Placental pericyte (primary cell): ENCODE results near the gene GNMT. TPM values are rescaled to one million over a fixed set of nuclear protein-coding genes. Genes with fewer than 3 reads are reported as not detected.

Source experiments
- total RNA-seq: library from RNA; depleted of rRNA; stranded (reverse); fragments of >200 nt; gene quantifications from 2 replicates; pipeline ENCODE4 v1.2.3, GENCODE V29; 2012

The GNMT gene
- 0.22 TPM in 1 of 2 replicates, not detected in the other for total RNA-seq

GRCh38 chr6:42960243-42961019, at the start of gene GNMT:
Gene GNMT, plus strand, starts transcription at chr6:42960754. Its CDS starts 14 bp downstream, at chr6:42960768.

GRCh38 chr6:42915732-42916131, 44.8 kb upstream of the GNMT start, which contains the start of gene PTCRA:
Gene PTCRA, plus strand, starts transcription at chr6:42916053. Its CDS starts 17 bp downstream, at chr6:42916070.

GRCh38 chr6:42928986-42929820, 31.4 kb upstream of the GNMT start, which contains the start of gene CNPY3:
Gene CNPY3, plus strand, starts transcription at chr6:42929480. Its CDS starts 91 bp downstream, at chr6:42929571.

GRCh38 chr6:42978839-42979522, 18.4 kb downstream of the GNMT start, which contains the start of gene PEX6:
Gene PEX6, minus strand, starts transcription at chr6:42979181. Its CDS starts 31 bp downstream, at chr6:42979150.

GRCh38 chr6:42984001-42984923, 23.7 kb downstream of the GNMT start, which contains the start of gene PPP2R5D:
Gene PPP2R5D, plus strand, starts transcription at chr6:42984570. Its CDS starts 108 bp downstream, at chr6:42984678.

Other genes with a start within 250 kb of the GNMT start
- gene PRPH2, start 238.2 kb upstream of the GNMT start, total RNA-seq: 2.6 and 3.9 TPM in 2 replicates
- 26.9 and 47.2 TPM in 2 replicates for gene TBCC, start 214.7 kb upstream of the GNMT start, total RNA-seq
- 5.7 and 7.3 TPM in 2 replicates for gene BICRAL, start 178.7 kb upstream of the GNMT start, total RNA-seq
- 91.5 and 121 TPM in 2 replicates for gene RPL7L1, start 81.1 kb upstream of the GNMT start, total RNA-seq
- gene PTCRA, start 44.7 kb upstream of the GNMT start, total RNA-seq: not detected in 2 replicates
- 23.5 and 68.7 TPM in 2 replicates for gene CNPY3, start 31.3 kb upstream of the GNMT start, total RNA-seq
- 17.9 and 41.4 TPM in 2 replicates for gene PEX6, start 18.4 kb downstream of the GNMT start, total RNA-seq
- gene PPP2R5D, start 23.8 kb downstream of the GNMT start, total RNA-seq: 34.4 and 55.1 TPM in 2 replicates
- 60.1 and 63.2 TPM in 2 replicates for gene MEA1, start 53.2 kb downstream of the GNMT start, total RNA-seq
- gene KLHDC3, start 53.5 kb downstream of the GNMT start, total RNA-seq: 104 and 124 TPM in 2 replicates
- gene RRP36, start 60.9 kb downstream of the GNMT start, total RNA-seq: 71.8 and 146 TPM in 2 replicates
- 40.9 and 53.2 TPM in 2 replicates for gene CUL7, start 93.1 kb downstream of the GNMT start, total RNA-seq
- gene MRPL2, start 98.7 kb downstream of the GNMT start, total RNA-seq: 23.5 and 26.3 TPM in 2 replicates
- gene KLC4, start 98.9 kb downstream of the GNMT start, total RNA-seq: 15.2 and 16.2 TPM in 2 replicates
- 130 and 157 TPM in 2 replicates for gene PTK7, start 115.6 kb downstream of the GNMT start, total RNA-seq
- gene SRF, start 210.5 kb downstream of the GNMT start, total RNA-seq: 32.6 and 57.4 TPM in 2 replicates
- gene CUL9, start 221.4 kb downstream of the GNMT start, total RNA-seq: 22.0 and 27.6 TPM in 2 replicates